SK-N-SH (cell line): ENCODE measurements around the gene SCD5. TPM values are rescaled to one million over a fixed set of nuclear protein-coding genes. Genes with fewer than 3 reads are reported as not detected.

Source experiments
- CTCF ChIA-PET: fragments of 300-600, 350-600 bp; formaldehyde crosslinking; extraction: SDS; loops from one replicate; lab custom pipeline; 2021; lab: Yijun Ruan, JAX
- POLR2A ChIA-PET: fragments of 350-600 bp; sonication (Branson Sonifier 250); formaldehyde crosslinking; extraction: SDS; loops from one replicate; lab custom pipeline; 2020; ENCODE audit warnings: antibody characterized with exemption, inconsistent platforms; lab: Yijun Ruan, JAX
- DNase-seq: peaks from one replicate; pipeline ENCODE4 v3.0.0; 2012
- H2AFZ ChIP-seq: fragments of 200-600 bp; sonication (generic); 2 replicates; pipeline ENCODE4 v1.8.1; 2016; ENCODE audit warnings: antibody characterized with exemption, mild to moderate bottlenecking, low read depth
- H3F3A ChIP-seq: fragments of 200-600 bp; sonication (generic); replicated peaks from 2 replicates; pipeline ENCODE3; 2016; ENCODE audit warnings: antibody characterized with exemption, mild to moderate bottlenecking; ENCODE audit not compliant: insufficient read depth
- H3K27ac ChIP-seq, 2 experiments: fragments of 200-500 bp in 1 of 2; fragments of 200-600 bp in 1 of 2; sonication (Bioruptor generic) in 1 of 2; sonication (generic), shearing (Covaris generic) in 1 of 2; 2 replicates each; pipeline versions ENCODE4 v1.5.1 to v1.6.1; 2014 to 2016; ENCODE audit warnings: low read depth in 2 of 2, inconsistent platforms in 1 of 2, low read length in 1 of 2, mild to moderate bottlenecking in 1 of 2, mixed read lengths in 1 of 2
- H3K27me3 ChIP-seq: fragments of 200-600 bp; sonication (generic), shearing (Covaris generic); 2 replicates; pipeline ENCODE4 v1.6.1; 2016; ENCODE audit warnings: mixed run types; ENCODE audit not compliant: insufficient read depth
- H3K36me3 ChIP-seq, 2 experiments: fragments of 200-500 bp in 1 of 2; fragments of 200-600 bp in 1 of 2; sonication (Bioruptor generic) in 1 of 2; sonication (generic) in 1 of 2; replicated peaks in 1 of 2; 2 replicates each; pipeline versions ENCODE3 to v1.5.1; 2014 to 2016; ENCODE audit warnings: low read length in 1 of 2, mild to moderate bottlenecking in 1 of 2; ENCODE audit not compliant: insufficient read depth in 2 of 2, control insufficient read depth in 1 of 2
- H3K4me1 ChIP-seq, 2 experiments: fragments of 200-500 bp in 1 of 2; fragments of 200-600 bp in 1 of 2; sonication (Bioruptor generic) in 1 of 2; sonication (generic), shearing (Covaris generic) in 1 of 2; 2 replicates each; pipeline versions ENCODE4 v1.5.1 to v1.6.1; 2014 to 2016; ENCODE audit warnings: low read depth in 1 of 2, low read length in 1 of 2, mixed run types in 1 of 2; ENCODE audit not compliant: insufficient read depth in 2 of 2, control insufficient read depth in 1 of 2
- H3K4me2 ChIP-seq: fragments of 200-600 bp; sonication (generic), shearing (Covaris generic); 2 replicates; pipeline ENCODE4 v1.6.1; 2017; ENCODE audit warnings: mixed run types
- H3K4me3 ChIP-seq, 2 experiments: fragments of 200-500 bp in 1 of 2; fragments of 200-600 bp in 1 of 2; sonication (Bioruptor generic) in 1 of 2; sonication (generic), shearing (Covaris generic) in 1 of 2; 2 replicates each; pipeline versions ENCODE4 v1.5.1 to v1.8.1; 2014 to 2016; ENCODE audit warnings: low read depth in 2 of 2, inconsistent platforms in 1 of 2, low read length in 1 of 2, mild to moderate bottlenecking in 1 of 2, mixed read lengths in 1 of 2, moderate library complexity in 1 of 2
- H3K79me2 ChIP-seq: fragments of 200-600 bp; sonication (generic); 2 replicates; pipeline ENCODE4 v1.8.1; 2017; ENCODE audit warnings: mild to moderate bottlenecking; ENCODE audit not compliant: insufficient read depth
- H3K9ac ChIP-seq: fragments of 200-600 bp; sonication (generic); 2 replicates; pipeline ENCODE4 v1.6.1; 2017; ENCODE audit warnings: mixed run types
- H3K9me2 ChIP-seq: fragments of 200-600 bp; sonication (generic); 2 replicates; pipeline ENCODE4 v1.6.1; 2017; ENCODE audit warnings: mixed run types
- H3K9me3 ChIP-seq: fragments of 200-600 bp; sonication (generic); 2 replicates; pipeline ENCODE4 v1.6.1; 2017; ENCODE audit warnings: mixed run types, mild to moderate bottlenecking, moderate library complexity
- H4K20me1 ChIP-seq: fragments of 200-600 bp; sonication (generic); 2 replicates; pipeline ENCODE4 v1.6.1; 2017; ENCODE audit warnings: mild to moderate bottlenecking, mixed run types; ENCODE audit not compliant: insufficient read depth
- CHD2 ChIP-seq: fragments of 150-350 bp; IDR thresholded peaks from 2 replicates; pipeline ENCODE4 v1.6.1; 2018; ENCODE audit warnings: low read length; ENCODE audit not compliant: partially characterized antibody
- ELF1 ChIP-seq: IDR thresholded peaks from 2 replicates; pipeline ENCODE4 v1.4.0; 2012
- FOSL2 ChIP-seq: IDR thresholded peaks from 2 replicates; pipeline ENCODE4 v1.4.0; 2012; ENCODE audit warnings: low read depth, mild to moderate bottlenecking, moderate library complexity, borderline replicate concordance
- FOXM1 ChIP-seq: IDR thresholded peaks from 2 replicates; pipeline ENCODE4 v1.4.0; 2012; ENCODE audit warnings: low read depth, mild to moderate bottlenecking
- GATA2 ChIP-seq: sonication (generic); formaldehyde crosslinking; IDR thresholded peaks from 2 replicates; pipeline ENCODE4 v1.5.0; 2020; ENCODE audit warnings: mild to moderate bottlenecking, missing genetic modification reagents
- JUND ChIP-seq: IDR thresholded peaks from 2 replicates; pipeline ENCODE4 v1.4.0; 2012
- MEF2A ChIP-seq: IDR thresholded peaks from 2 replicates; pipeline ENCODE4 v1.4.0; 2012; ENCODE audit warnings: low read depth, borderline replicate concordance
- NFIC ChIP-seq: IDR thresholded peaks from 2 replicates; pipeline ENCODE4 v1.4.0; 2012; ENCODE audit warnings: borderline replicate concordance
- RFX5 ChIP-seq: IDR thresholded peaks from 2 replicates; pipeline ENCODE4 v1.6.1; 2012; ENCODE audit warnings: mild to moderate bottlenecking, improper control_type of control experiment, low read length
- RXRA ChIP-seq: IDR thresholded peaks from 2 replicates; pipeline ENCODE4 v1.4.0; 2012; ENCODE audit warnings: low read depth, mild to moderate bottlenecking, borderline replicate concordance
- SIN3A ChIP-seq: IDR thresholded peaks from 2 replicates; pipeline ENCODE4 v1.6.1; 2012; ENCODE audit warnings: low read depth, mild to moderate bottlenecking, low read length, moderate library complexity, borderline replicate concordance
- SMC3 ChIP-seq: IDR thresholded peaks from 2 replicates; pipeline ENCODE4 v1.6.1; 2012; ENCODE audit warnings: low read depth, low read length, improper control_type of control experiment
- TEAD4 ChIP-seq: IDR thresholded peaks from 2 replicates; pipeline ENCODE4 v1.4.0; 2012; ENCODE audit warnings: mild to moderate bottlenecking, borderline replicate concordance; ENCODE audit not compliant: insufficient read depth
- YY1 ChIP-seq: IDR thresholded peaks from 2 replicates; pipeline ENCODE4 v1.4.0; 2012; ENCODE audit warnings: low read depth, mild to moderate bottlenecking
- WGBS: methylation state at CpG from one replicate; pipeline ENCODE4 v1.1.6; 2017; ENCODE audit warnings: low lambda C conversion rate; 5-methylcytosine and 5-hydroxymethylcytosine counted together
- polyA plus RNA-seq, 3 experiments: library from polyadenylated mRNA; depleted of rRNA; stranded (reverse); fragments of >200 nt; gene quantifications; 2 replicates each; pipeline ENCODE4 v1.2.3, GENCODE V29; 2012
- TF ChIP-seq, protein P1 (sequence below): fragments of 150-350 bp; IDR thresholded peaks from 2 replicates; pipeline ENCODE4 v1.6.1; 2017; ENCODE audit warnings: antibody characterized with exemption, low read length, low read depth, borderline replicate concordance
- TF ChIP-seq, protein P2 (sequence below): IDR thresholded peaks from 2 replicates; pipeline ENCODE4 v1.4.0; 2012; ENCODE audit warnings: low read depth
- TF ChIP-seq, protein P3 (sequence below): IDR thresholded peaks from 2 replicates; pipeline ENCODE4 v1.6.1; 2012; ENCODE audit warnings: mild to moderate bottlenecking, low read depth, low read length, moderate library complexity
- TF ChIP-seq, protein P4 (sequence below): IDR thresholded peaks from 2 replicates; pipeline ENCODE4; 2012
- TF ChIP-seq, protein P5 (sequence below): IDR thresholded peaks from 2 replicates; pipeline ENCODE4 v1.4.0; 2012; ENCODE audit warnings: low read depth, borderline replicate concordance

The SCD5 gene
- polyA plus RNA-seq, 1 of the 3 experiments (the other 2 are of a cell fraction), result 23.7 TPM

DNA sequence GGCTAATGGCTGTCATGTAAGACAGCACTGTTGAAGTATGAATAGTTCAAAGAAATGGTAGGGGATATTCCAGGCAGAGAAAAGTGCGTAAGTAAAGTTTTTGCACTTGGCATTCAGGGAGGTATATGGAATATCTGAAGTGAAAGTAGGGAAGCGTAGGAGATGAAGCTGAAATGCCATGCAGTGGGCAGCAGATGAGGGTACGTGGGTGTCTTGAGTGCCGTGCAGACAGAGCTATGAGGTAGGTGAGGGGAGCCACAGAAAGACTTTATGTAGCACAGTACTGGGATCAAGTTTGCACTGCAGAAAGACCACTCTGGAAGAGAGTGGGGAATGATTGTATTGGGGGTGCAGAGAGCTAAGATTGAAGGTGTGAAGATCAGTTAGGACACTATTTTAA, 5.2 kb upstream of the SCD5 start:
- CTCF ChIA-PET, result interaction anchor here (9.1 kb wide), 1 partner anchor 82 kb away, joined by 89 read pairs; no protein-coding TSS in a partner anchor
- WGBS, result 77% methylated on average over 4 of the region's 4 CpGs

More for the DNA sequence above, 5.2 kb upstream of the SCD5 start:
- H4K20me1 ChIP-seq, result no peaks in the 10 kb centered on the region
- no peak overlapping the region for H3K4me3 ChIP-seq
- H3K27me3 ChIP-seq, result no peaks in the 10 kb centered on the region
- H3K9me2 ChIP-seq, result no peaks in the 10 kb centered on the region
- peaks cover 5% of the 10 kb centered on the region for H3F3A ChIP-seq
- peaks cover 0 to 5% of the 10 kb centered on the region in 2 experiments; a peak in 1 of 4 replicates for H3K4me1 ChIP-seq
- no peak for DNase-seq
- peaks cover 3% of the 10 kb centered on the region; the same call in 1 of the 2 replicates for H3K79me2 ChIP-seq
- H3K9ac ChIP-seq, result no peak overlapping the region
- no peaks in the 10 kb centered on the region for H3K36me3 ChIP-seq
- no peak for TF ChIP-seq RXRA
- TF ChIP-seq FOSL2, result no peak
- no peak for TF ChIP-seq YY1
- no peak for TF ChIP-seq SIN3A
- TF ChIP-seq, protein P1, sequence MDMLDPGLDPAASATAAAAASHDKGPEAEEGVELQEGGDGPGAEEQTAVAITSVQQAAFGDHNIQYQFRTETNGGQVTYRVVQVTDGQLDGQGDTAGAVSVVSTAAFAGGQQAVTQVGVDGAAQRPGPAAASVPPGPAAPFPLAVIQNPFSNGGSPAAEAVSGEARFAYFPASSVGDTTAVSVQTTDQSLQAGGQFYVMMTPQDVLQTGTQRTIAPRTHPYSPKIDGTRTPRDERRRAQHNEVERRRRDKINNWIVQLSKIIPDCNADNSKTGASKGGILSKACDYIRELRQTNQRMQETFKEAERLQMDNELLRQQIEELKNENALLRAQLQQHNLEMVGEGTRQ, result no peak
- TF ChIP-seq, protein P2, sequence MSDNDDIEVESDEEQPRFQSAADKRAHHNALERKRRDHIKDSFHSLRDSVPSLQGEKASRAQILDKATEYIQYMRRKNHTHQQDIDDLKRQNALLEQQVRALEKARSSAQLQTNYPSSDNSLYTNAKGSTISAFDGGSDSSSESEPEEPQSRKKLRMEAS, result no peak
- no peak for TF ChIP-seq RFX5
- no peak for TF ChIP-seq NFIC
- TF ChIP-seq TEAD4, result no peak
- no peak for TF ChIP-seq JUND
- TF ChIP-seq SMC3, result no peak
- TF ChIP-seq FOXM1, result no peak
- no peak for TF ChIP-seq ELF1
- TF ChIP-seq, protein P3, sequence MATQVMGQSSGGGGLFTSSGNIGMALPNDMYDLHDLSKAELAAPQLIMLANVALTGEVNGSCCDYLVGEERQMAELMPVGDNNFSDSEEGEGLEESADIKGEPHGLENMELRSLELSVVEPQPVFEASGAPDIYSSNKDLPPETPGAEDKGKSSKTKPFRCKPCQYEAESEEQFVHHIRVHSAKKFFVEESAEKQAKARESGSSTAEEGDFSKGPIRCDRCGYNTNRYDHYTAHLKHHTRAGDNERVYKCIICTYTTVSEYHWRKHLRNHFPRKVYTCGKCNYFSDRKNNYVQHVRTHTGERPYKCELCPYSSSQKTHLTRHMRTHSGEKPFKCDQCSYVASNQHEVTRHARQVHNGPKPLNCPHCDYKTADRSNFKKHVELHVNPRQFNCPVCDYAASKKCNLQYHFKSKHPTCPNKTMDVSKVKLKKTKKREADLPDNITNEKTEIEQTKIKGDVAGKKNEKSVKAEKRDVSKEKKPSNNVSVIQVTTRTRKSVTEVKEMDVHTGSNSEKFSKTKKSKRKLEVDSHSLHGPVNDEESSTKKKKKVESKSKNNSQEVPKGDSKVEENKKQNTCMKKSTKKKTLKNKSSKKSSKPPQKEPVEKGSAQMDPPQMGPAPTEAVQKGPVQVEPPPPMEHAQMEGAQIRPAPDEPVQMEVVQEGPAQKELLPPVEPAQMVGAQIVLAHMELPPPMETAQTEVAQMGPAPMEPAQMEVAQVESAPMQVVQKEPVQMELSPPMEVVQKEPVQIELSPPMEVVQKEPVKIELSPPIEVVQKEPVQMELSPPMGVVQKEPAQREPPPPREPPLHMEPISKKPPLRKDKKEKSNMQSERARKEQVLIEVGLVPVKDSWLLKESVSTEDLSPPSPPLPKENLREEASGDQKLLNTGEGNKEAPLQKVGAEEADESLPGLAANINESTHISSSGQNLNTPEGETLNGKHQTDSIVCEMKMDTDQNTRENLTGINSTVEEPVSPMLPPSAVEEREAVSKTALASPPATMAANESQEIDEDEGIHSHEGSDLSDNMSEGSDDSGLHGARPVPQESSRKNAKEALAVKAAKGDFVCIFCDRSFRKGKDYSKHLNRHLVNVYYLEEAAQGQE, result no peak
- no peak for TF ChIP-seq MEF2A
- TF ChIP-seq GATA2 (CRISPR knock-in tag), result no peak
- TF ChIP-seq CHD2, result no peak
- TF ChIP-seq, protein P4, sequence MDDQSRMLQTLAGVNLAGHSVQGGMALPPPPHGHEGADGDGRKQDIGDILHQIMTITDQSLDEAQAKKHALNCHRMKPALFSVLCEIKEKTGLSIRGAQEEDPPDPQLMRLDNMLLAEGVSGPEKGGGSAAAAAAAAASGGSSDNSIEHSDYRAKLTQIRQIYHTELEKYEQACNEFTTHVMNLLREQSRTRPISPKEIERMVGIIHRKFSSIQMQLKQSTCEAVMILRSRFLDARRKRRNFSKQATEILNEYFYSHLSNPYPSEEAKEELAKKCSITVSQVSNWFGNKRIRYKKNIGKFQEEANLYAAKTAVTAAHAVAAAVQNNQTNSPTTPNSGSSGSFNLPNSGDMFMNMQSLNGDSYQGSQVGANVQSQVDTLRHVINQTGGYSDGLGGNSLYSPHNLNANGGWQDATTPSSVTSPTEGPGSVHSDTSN, result no peak
- TF ChIP-seq, protein P5, sequence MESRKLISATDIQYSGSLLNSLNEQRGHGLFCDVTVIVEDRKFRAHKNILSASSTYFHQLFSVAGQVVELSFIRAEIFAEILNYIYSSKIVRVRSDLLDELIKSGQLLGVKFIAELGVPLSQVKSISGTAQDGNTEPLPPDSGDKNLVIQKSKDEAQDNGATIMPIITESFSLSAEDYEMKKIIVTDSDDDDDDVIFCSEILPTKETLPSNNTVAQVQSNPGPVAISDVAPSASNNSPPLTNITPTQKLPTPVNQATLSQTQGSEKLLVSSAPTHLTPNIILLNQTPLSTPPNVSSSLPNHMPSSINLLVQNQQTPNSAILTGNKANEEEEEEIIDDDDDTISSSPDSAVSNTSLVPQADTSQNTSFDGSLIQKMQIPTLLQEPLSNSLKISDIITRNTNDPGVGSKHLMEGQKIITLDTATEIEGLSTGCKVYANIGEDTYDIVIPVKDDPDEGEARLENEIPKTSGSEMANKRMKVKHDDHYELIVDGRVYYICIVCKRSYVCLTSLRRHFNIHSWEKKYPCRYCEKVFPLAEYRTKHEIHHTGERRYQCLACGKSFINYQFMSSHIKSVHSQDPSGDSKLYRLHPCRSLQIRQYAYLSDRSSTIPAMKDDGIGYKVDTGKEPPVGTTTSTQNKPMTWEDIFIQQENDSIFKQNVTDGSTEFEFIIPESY, result no peak
- no peak overlapping the region for H2AFZ ChIP-seq
- H3K9me3 ChIP-seq, result no peaks in the 10 kb centered on the region
- no peak overlapping the region for H3K27ac ChIP-seq
- POLR2A ChIA-PET, result no interaction called here
- H3K4me2 ChIP-seq, result no peak overlapping the region
